HepG2 (cell line): ENCODE results near the gene PXMP2. TPM values are rescaled to one million over a fixed set of nuclear protein-coding genes. Genes with fewer than 3 reads are reported as not detected.

Source experiments
- ATAC-seq: fragments of 200-7000 bp; cut with Tn5 transposase; 3 replicates; pipeline ENCODE4 v1.9.1; 2020; ENCODE audit warnings: mild to moderate bottlenecking, moderate library complexity
- BruUV-seq: library from RNA; stranded (reverse); fragments of 400-500 nt; replicated peaks from 2 replicates; lab custom pipeline; 2021; lab: Mats Ljungman, UMichigan
- CTCF ChIA-PET: fragments of 300-600 bp; formaldehyde crosslinking; extraction: SDS; loops from one replicate; lab custom pipeline; 2021; ENCODE audit warnings: low total read pairs, inconsistent platforms, low intra/inter-chr PET ratio; lab: Yijun Ruan, JAX
- POLR2A ChIA-PET: fragments of 350-600 bp; sonication (Branson Sonifier 250); formaldehyde crosslinking; loops from one replicate; lab custom pipeline; 2020; ENCODE audit warnings: antibody characterized with exemption, inconsistent platforms; lab: Yijun Ruan, JAX
- DNase-seq: peaks from one replicate; pipeline ENCODE4 v3.0.0-alpha.2; 2015; ENCODE audit warnings: low spot score
- FAIRE-seq: peaks from 3 replicates; lab custom pipeline; 2011; peaks lifted over from hg19 to GRCh38; lab: Jason Lieb, UNC
- H2AFZ ChIP-seq: one replicate; pipeline ENCODE4 v1.6.1; 2011; ENCODE audit warnings: low read length, inconsistent platforms
- H3K27ac ChIP-seq: fragments of 300-600 bp; 3 replicates; pipeline ENCODE4 v1.8.0; 2011; ENCODE audit warnings: mixed run types, mild to moderate bottlenecking, mixed read lengths, low read length, inconsistent platforms; ENCODE audit not compliant: insufficient read depth; ENCODE audit errors: extremely low read length
- H3K27me3 ChIP-seq, 2 experiments: fragments of 200-600 bp in 1 of 2; 2 replicates in 1 of 2; 3 replicates in 1 of 2; pipeline versions ENCODE4 v1.6.0 to v1.8.0; 2011; ENCODE audit warnings: low read length in 2 of 2, mild to moderate bottlenecking in 2 of 2, moderate library complexity in 2 of 2, inconsistent platforms in 1 of 2; ENCODE audit not compliant: insufficient read depth in 2 of 2, control insufficient read depth in 1 of 2
- H3K36me3 ChIP-seq, 2 experiments: fragments of 200-600 bp in 1 of 2; replicated peaks in 1 of 2; 2 replicates in 1 of 2; 3 replicates in 1 of 2; pipeline versions ENCODE4 v1.5.1 to v1.8.0; 2011; ENCODE audit warnings: low read length in 2 of 2, inconsistent platforms in 1 of 2; ENCODE audit not compliant: insufficient read depth in 2 of 2, control insufficient read depth in 1 of 2
- H3K4me1 ChIP-seq: 2 replicates; pipeline ENCODE4 v1.5.1; 2012; ENCODE audit warnings: low read length, inconsistent platforms; ENCODE audit not compliant: insufficient read depth
- H3K4me2 ChIP-seq: 2 replicates; pipeline ENCODE4 v1.6.0; 2011; ENCODE audit warnings: low read depth, low read length, inconsistent platforms
- H3K4me3 ChIP-seq, 3 experiments: fragments of 200-600 bp in 1 of 3; sonication (generic), shearing (Covaris generic) in 1 of 3; replicated peaks in 1 of 3; 2 replicates each; pipeline ENCODE4 v1.5.1; 2011 to 2016; ENCODE audit warnings: low read length in 3 of 3, inconsistent platforms in 2 of 3, low read depth in 2 of 3, mild to moderate bottlenecking in 2 of 3, control low read depth in 1 of 3, mixed read lengths in 1 of 3; ENCODE audit not compliant: insufficient read depth in 1 of 3
- H3K79me2 ChIP-seq: one replicate; pipeline ENCODE4 v1.6.1; 2011; ENCODE audit warnings: low read length, inconsistent platforms; ENCODE audit not compliant: insufficient read depth
- H3K9ac ChIP-seq: 2 replicates; pipeline ENCODE4 v1.6.0; 2011; ENCODE audit warnings: mild to moderate bottlenecking, low read depth, low read length, inconsistent platforms; ENCODE audit not compliant: insufficient read depth
- H3K9me3 ChIP-seq: 2 replicates; pipeline ENCODE4 v1.5.1; 2012; ENCODE audit warnings: mild to moderate bottlenecking, low read length
- H4K20me1 ChIP-seq: 2 replicates; pipeline ENCODE4 v1.6.0; 2011; ENCODE audit warnings: inconsistent platforms, mild to moderate bottlenecking, low read length, moderate library complexity; ENCODE audit not compliant: insufficient read depth
- AGO2 ChIP-seq: fragments of 200-400 bp; formaldehyde crosslinking; optimal IDR thresholded peaks from 2 replicates; pipeline ENCODE3; 2017; ENCODE audit warnings: mild to moderate bottlenecking, low read depth, low read length, moderate library complexity
- FLYWCH1 ChIP-seq: sonication (generic); formaldehyde crosslinking; IDR thresholded peaks from 2 replicates; pipeline ENCODE4 v1.8.1; 2023; ENCODE audit warnings: mild to moderate bottlenecking, missing genetic modification reagents
- FOXA1 ChIP-seq, 2 experiments: fragments of 450-650 bp in 1 of 2; sonication (generic) in 1 of 2; formaldehyde crosslinking in 1 of 2; IDR thresholded peaks; 2 replicates each; pipeline versions ENCODE4 v1.4.0 to v1.6.1; 2016 to 2020; ENCODE audit warnings: missing genetic modification reagents in 1 of 2
- HNRNPL ChIP-seq: fragments of 200-400 bp; formaldehyde crosslinking; IDR thresholded peaks from 2 replicates; pipeline ENCODE4 v1.6.1; 2017; ENCODE audit warnings: mild to moderate bottlenecking, low read depth, low read length
- HNRNPLL ChIP-seq: fragments of 200-400 bp; formaldehyde crosslinking; IDR thresholded peaks from 2 replicates; pipeline ENCODE4 v1.6.1; 2017; ENCODE audit warnings: mild to moderate bottlenecking, low read depth, low read length; ENCODE audit not compliant: poor library complexity, severe bottlenecking
- MEIS2 ChIP-seq: sonication (generic); formaldehyde crosslinking; IDR thresholded peaks from 2 replicates; pipeline ENCODE4 v1.9.0; 2021; ENCODE audit warnings: mild to moderate bottlenecking, missing genetic modification reagents
- MIXL1 ChIP-seq: IDR thresholded peaks from 2 replicates; pipeline ENCODE4 v1.6.1; 2016
- PITX1 ChIP-seq: sonication (generic); formaldehyde crosslinking; IDR thresholded peaks from 2 replicates; pipeline ENCODE4 v1.5.1; 2020; ENCODE audit warnings: mild to moderate bottlenecking, missing genetic modification reagents
- RBM22 ChIP-seq: fragments of 200-400 bp; formaldehyde crosslinking; optimal IDR thresholded peaks from 2 replicates; pipeline ENCODE3; 2017; ENCODE audit warnings: mild to moderate bottlenecking, low read length, moderate library complexity
- SOX6 ChIP-seq, 2 experiments: fragments of 450-650 bp in 1 of 2; sonication (generic) in 1 of 2; formaldehyde crosslinking in 1 of 2; IDR thresholded peaks; 2 replicates each; pipeline versions ENCODE4 v1.4.0 to v1.6.1; 2017 to 2020; ENCODE audit warnings: antibody characterized with exemption in 1 of 2, mild to moderate bottlenecking in 1 of 2, missing genetic modification reagents in 1 of 2
- USF2 ChIP-seq, 2 experiments: sonication (generic) in 1 of 2; formaldehyde crosslinking in 1 of 2; IDR thresholded peaks; 2 replicates each; pipeline versions ENCODE4 v1.5.1 to v1.6.1; 2011 to 2020; ENCODE audit warnings: borderline replicate concordance in 1 of 2, low read depth in 1 of 2, low read length in 1 of 2, mild to moderate bottlenecking in 1 of 2, missing genetic modification reagents in 1 of 2, moderate library complexity in 1 of 2
- YY1 ChIP-seq: IDR thresholded peaks from 2 replicates; pipeline ENCODE4 v1.6.1; 2011; ENCODE audit warnings: low read length, low read depth, moderate library complexity, mild to moderate bottlenecking; ENCODE audit not compliant: insufficient read depth, insufficient replicate concordance
- ZBTB33 ChIP-seq: sonication (generic); formaldehyde crosslinking; IDR thresholded peaks from 2 replicates; pipeline ENCODE4 v1.4.0; 2020; ENCODE audit warnings: missing genetic modification reagents
- ZNF251 ChIP-seq: sonication (generic); formaldehyde crosslinking; IDR thresholded peaks from 2 replicates; pipeline ENCODE4 v1.9.0; 2021; ENCODE audit warnings: mild to moderate bottlenecking, missing genetic modification reagents
- ZNF839 ChIP-seq: sonication (generic); formaldehyde crosslinking; IDR thresholded peaks from 2 replicates; pipeline ENCODE4 v1.4.0; 2020; ENCODE audit warnings: missing genetic modification reagents, mild to moderate bottlenecking, borderline replicate concordance
- whole genome bisulfite sequencing: methylation state at CpG from one replicate; pipeline ENCODE4 v1.1.6; 2017; ENCODE audit warnings: low lambda C conversion rate; 5-methylcytosine and 5-hydroxymethylcytosine counted together
- in situ Hi-C: cut with HindIII; loops from 2 replicates; pipeline ENCODE4 v1.10.0; 2017; ENCODE audit warnings: low pct_unique_long_range_greater_than_20kb; ENCODE audit not compliant: extremely low pct_ligation_motif_present
- intact Hi-C: fragments of 100-400 bp; cut with micrococcal nuclease; formaldehyde crosslinking; loops from one replicate; pipeline ENCODE4 v1.10.0; 2022; ENCODE audit not compliant: unreplicated experiment
- polyA plus RNA-seq, 8 experiments: library from polyadenylated mRNA; depleted of rRNA in 3 of 8; stranded (reverse) in 7 of 8; unstranded in 1 of 8; fragments of >200 nt; fragmentation: Illumina TruSeq in 4 of 8; extraction: Trizol in 4 of 8; gene quantifications; 2 replicates each; pipeline versions ENCODE4 v1.2.1 to v1.2.3, GENCODE V29; 2011 to 2016; ENCODE audit warnings: low read depth in 4 of 8, missing spikeins in 1 of 8, mixed read lengths in 1 of 8; ENCODE audit not compliant: insufficient read depth in 1 of 8
- total RNA-seq, 5 experiments: library from RNA; depleted of rRNA; stranded (reverse); fragments of >200 nt; fragmentation: Illumina TruSeq; extraction: Trizol; gene quantifications; 2 replicates each; pipeline ENCODE4 v1.2.3, GENCODE V29; 2016; ENCODE audit warnings: low read depth in 1 of 5

The PXMP2 gene
- total and polyA plus RNA-seq, 2 of the 13 experiments (the other 11 are each of a cell fraction or from before 2014, with no cell fraction given): 25.5 to 42.9 TPM

- Histone ChIP-seq H3K4me1 (peaks cover 5% of the 10 kb centered on the region; the same call in 1 of the 2 replicates), H3K9ac (no peak overlapping the region), H3K4me3 (no peak overlapping the region), H3K27ac (no peak overlapping the region), H3K79me2 (peaks cover 14% of the 10 kb centered on the region), H3K27me3 (no peaks in the 10 kb centered on the region), H4K20me1 (no peaks in the 10 kb centered on the region), H3K9me3 (no peaks in the 10 kb centered on the region), H3K4me2 (no peak overlapping the region), H3K36me3 (peaks cover 20 to 54% of the 10 kb centered on the region in 2 experiments), H2AFZ (no peak overlapping the region)
- TF ChIP-seq MIXL1 (CRISPR knock-in tag) (no peak), FOXA1 (IDR thresholded peaks at IDR 0.05) (no peak), FOXA1 (CRISPR knock-in tag; IDR thresholded peaks at IDR 0.05) (no peak), HNRNPLL (peak; percentile 54), ZNF839 (CRISPR knock-in tag) (no peak), ZBTB33 (CRISPR knock-in tag) (peak; percentile 23; the same call in 1 of the 2 replicates), AGO2 (peak; percentile 50), PITX1 (CRISPR knock-in tag) (no peak), RBM22 (peak; percentile 36), FLYWCH1 (CRISPR knock-in tag) (no peak), SOX6 (IDR thresholded peaks at IDR 0.05) (no peak), SOX6 (CRISPR knock-in tag; IDR thresholded peaks at IDR 0.05) (no peak), HNRNPL (0 out of 2 replicates have a peak, but pooled peaks have one; percentile 64), YY1 (no peak), MEIS2 (CRISPR knock-in tag) (no peak), USF2 (IDR thresholded peaks at IDR 0.05; ENCODE audit: low read depth, low read length) (no peak), USF2 (CRISPR knock-in tag; IDR thresholded peaks at IDR 0.05; ENCODE audit: borderline replicate concordance) (no peak), ZNF251 (CRISPR knock-in tag) (no peak)
- ChIA-PET CTCF (no interaction called here), POLR2A (interaction anchor here (0.8 kb wide), 1 partner anchor 8 kb away, joined by 3 read pairs; no protein-coding TSS in a partner anchor)
- in situ Hi-C loops: no loop called here
- ATAC-seq: peak; percentile 7; the same call in 1 of the 3 replicates
- 98% methylated on average over 43 of the region's 61 CpGs for WGBS
- BruUV-seq: no TSS peak
- no peak for FAIRE-seq
- no peak for DNase-seq
- intact Hi-C loops: no loop called here
These were observed 30.4 kb downstream of the PXMP2 start for GRCh38 chr12:132717531-132718387.
